HG02943 (cell line): ENCODE data around the gene ALPL.
"Not testable (repeated sequence)": the region's sequence is repeated elsewhere in the genome, so short reads cannot be mapped to it uniquely, and the experiment has no call there.

ENCODE experiments used
- ATAC-seq: cut with Tn5 transposase; IDR thresholded peaks from one replicate; pipeline ENCODE4 v1.9.1; 2021; ENCODE audit warnings: mild to moderate bottlenecking, low read depth, moderate library complexity; ENCODE audit not compliant: unreplicated experiment

Gene ALPL

GRCh38 chr1:21509351-21510112 lies at the start of gene ALPL:
Gene ALPL (plus strand): TSS chr1:21509423. CDS start chr1:21554082, 44,659 bp downstream.
- no peak for ATAC-seq

- ATAC-seq: not testable (repeated sequence)
Observed at GRCh38 chr1:21465127-21465526, 44.1 kb upstream of the ALPL start.

GRCh38 chr1:21467946-21468345 lies 41.3 kb upstream of the ALPL start:
- ATAC-seq: not testable (repeated sequence)

GRCh38 chr1:21468599-21468998 lies 40.6 kb upstream of the ALPL start:
- no peak for ATAC-seq

- no peak for ATAC-seq
Observed at GRCh38 chr1:21469581-21469980, 39.6 kb upstream of the ALPL start.

GRCh38 chr1:21472861-21473260 lies 36.4 kb upstream of the ALPL start:
- no peak for ATAC-seq

GRCh38 chr1:21478356-21478755 lies 30.9 kb upstream of the ALPL start:
- ATAC-seq: no peak

GRCh38 chr1:21483881-21484280 lies 25.3 kb upstream of the ALPL start:
- ATAC-seq: not testable (repeated sequence)

- no peak for ATAC-seq
Observed at GRCh38 chr1:21489146-21489545, 20.1 kb upstream of the ALPL start.

- ATAC-seq: no peak
Observed at GRCh38 chr1:21490774-21491487, 18.3 kb upstream of the ALPL start.

- no peak for ATAC-seq
Observed at GRCh38 chr1:21491488-21492355, 17.5 kb upstream of the ALPL start.

GRCh38 chr1:21492356-21492625 lies 16.9 kb upstream of the ALPL start:
- no peak for ATAC-seq

- ATAC-seq: no peak
Observed at GRCh38 chr1:21494196-21494595, 15.0 kb upstream of the ALPL start.

- ATAC-seq: no peak
Observed at GRCh38 chr1:21495225-21495820, 13.9 kb upstream of the ALPL start.

GRCh38 chr1:21496063-21496462 lies 13.2 kb upstream of the ALPL start:
- no peak for ATAC-seq

- ATAC-seq: no peak
Observed at GRCh38 chr1:21496886-21497285, 12.3 kb upstream of the ALPL start.

- no peak for ATAC-seq
Observed at GRCh38 chr1:21497466-21498061, 11.7 kb upstream of the ALPL start.

GRCh38 chr1:21499283-21499950 lies 9.8 kb upstream of the ALPL start:
- ATAC-seq: no peak

GRCh38 chr1:21503706-21504377 lies 5.4 kb upstream of the ALPL start:
- ATAC-seq: no peak
